NCI-H1436 treated with DMSO at 0.1 percent for 48 hours (cell line): ENCODE results near the gene TPH2.

ENCODE experiments used
- DNase-seq: peaks from one replicate; lab custom pipeline; 2025; lab: John Stamatoyannopoulos, UW

Gene TPH2

GRCh38 chr12:71938728-71939385 is at the start of gene TPH2:
Gene TPH2, plus strand, starts transcription at chr12:71938845. Its CDS starts 142 bp downstream, at chr12:71938987.
- no peak for DNase-seq

GRCh38 chr12:71890475-71890874 is 48.2 kb upstream of the TPH2 start:
- DNase-seq = no peak

- no peak for DNase-seq
These were observed 46.6 kb upstream of the TPH2 start for GRCh38 chr12:71892059-71892458.

GRCh38 chr12:71896205-71896882 is 42.3 kb upstream of the TPH2 start:
- no peak for DNase-seq

GRCh38 chr12:71900091-71900490 is 38.6 kb upstream of the TPH2 start:
- no peak for DNase-seq

GRCh38 chr12:71904629-71905028 is 34.0 kb upstream of the TPH2 start:
- no peak for DNase-seq

- no peak for DNase-seq
These were observed 3.1 kb upstream of the TPH2 start for GRCh38 chr12:71935594-71935993.

- DNase-seq = no peak
These were observed 1.4 kb downstream of the TPH2 start for GRCh38 chr12:71940068-71940467.

GRCh38 chr12:71941174-71941573 is 2.5 kb downstream of the TPH2 start:
- DNase-seq = no peak

GRCh38 chr12:71942259-71942658 is 3.6 kb downstream of the TPH2 start:
- DNase-seq = no peak

GRCh38 chr12:71942703-71943102 is 4.1 kb downstream of the TPH2 start:
- DNase-seq = no peak

- no peak for DNase-seq
These were observed 6.5 kb downstream of the TPH2 start for GRCh38 chr12:71945121-71945520.

- DNase-seq = no peak
These were observed 7.2 kb downstream of the TPH2 start for GRCh38 chr12:71945883-71946282.

- peak; percentile 88 for DNase-seq
These were observed 9.0 kb downstream of the TPH2 start for GRCh38 chr12:71947645-71948105.

- no peak for DNase-seq
These were observed 9.7 kb downstream of the TPH2 start for GRCh38 chr12:71948390-71948789.

GRCh38 chr12:71949646-71950045 is 11.0 kb downstream of the TPH2 start:
- DNase-seq = no peak

- no peak for DNase-seq
These were observed 11.8 kb downstream of the TPH2 start for GRCh38 chr12:71950404-71950803.

- no peak for DNase-seq
These were observed 12.2 kb downstream of the TPH2 start for GRCh38 chr12:71950819-71951218.

- DNase-seq = no peak
These were observed 15.6 kb downstream of the TPH2 start for GRCh38 chr12:71954083-71954778.

- DNase-seq = no peak
These were observed 16.2 kb downstream of the TPH2 start for GRCh38 chr12:71954861-71955260.

- no peak for DNase-seq
These were observed 17.3 kb downstream of the TPH2 start for GRCh38 chr12:71955970-71956369.

GRCh38 chr12:71958056-71958455 is 19.4 kb downstream of the TPH2 start:
- no peak for DNase-seq

- DNase-seq = no peak
These were observed 19.8 kb downstream of the TPH2 start for GRCh38 chr12:71958457-71958856.
